ENCODE results near the gene ADIRF. TPM values are rescaled to one million over a fixed set of nuclear protein-coding genes. Genes with fewer than 3 reads are reported as not detected.

Gene ADIRF
- total RNA-seq, 4 donors from 2014 or later = 504 to 829 (median 668) TPM

GRCh38 chr10:86954681-86955500, 13.4 kb upstream of the ADIRF start:
- ATAC-seq (ENCODE audit: low FRiP score) (no peak), DNase-seq (ENCODE audit: low spot score) (no peak)
- no peak for TF ChIP-seq CTCF (IDR thresholded peaks at IDR 0.05)

GRCh38 chr10:86955501-86956194, 12.6 kb upstream of the ADIRF start:
- ATAC-seq (ENCODE audit: low FRiP score) = no peak
- no peak for TF ChIP-seq CTCF (IDR thresholded peaks at IDR 0.05)
- DNase-seq (ENCODE audit: low spot score) = no peak

- no peak for TF ChIP-seq CTCF (IDR thresholded peaks at IDR 0.05)
- ATAC-seq (ENCODE audit: low FRiP score) = no peak
- no peak for DNase-seq (ENCODE audit: low spot score)
Measured at GRCh38 chr10:86956195-86956847, 12.0 kb upstream of the ADIRF start.

GRCh38 chr10:86956848-86957448, 11.3 kb upstream of the ADIRF start:
- no peak for ATAC-seq (ENCODE audit: low FRiP score)
- TF ChIP-seq CTCF (IDR thresholded peaks at IDR 0.05) = no peak
- no peak for DNase-seq (ENCODE audit: low spot score)

GRCh38 chr10:86957471-86958115, 10.7 kb upstream of the ADIRF start, which contains the start of gene MMRN2:
Gene MMRN2 (minus strand): TSS chr10:86957615. CDS start chr10:86957541, 74 bp downstream.
- ATAC-seq (ENCODE audit: low FRiP score) (no peak), DNase-seq (ENCODE audit: low spot score) (no peak)
- TF ChIP-seq CTCF (IDR thresholded peaks at IDR 0.05) = no peak

- DNase-seq (ENCODE audit: low spot score) (no peak), ATAC-seq (ENCODE audit: low FRiP score) (no peak)
- TF ChIP-seq CTCF (IDR thresholded peaks at IDR 0.05) = no peak
Measured at GRCh38 chr10:86958116-86958900, 10.0 kb upstream of the ADIRF start, which contains the start of gene SNCG. Gene SNCG (plus strand): TSS chr10:86958599. CDS start chr10:86958698, 99 bp downstream.

All from omental fat pad (tissue), 4 donors.